NCI-H345 (cell line): Measurements from ENCODE around the gene SDK2.

Source experiments
- DNase-seq: peaks from one replicate; lab custom pipeline; 2025; lab: John Stamatoyannopoulos, UW

SDK2 gene

DNA sequence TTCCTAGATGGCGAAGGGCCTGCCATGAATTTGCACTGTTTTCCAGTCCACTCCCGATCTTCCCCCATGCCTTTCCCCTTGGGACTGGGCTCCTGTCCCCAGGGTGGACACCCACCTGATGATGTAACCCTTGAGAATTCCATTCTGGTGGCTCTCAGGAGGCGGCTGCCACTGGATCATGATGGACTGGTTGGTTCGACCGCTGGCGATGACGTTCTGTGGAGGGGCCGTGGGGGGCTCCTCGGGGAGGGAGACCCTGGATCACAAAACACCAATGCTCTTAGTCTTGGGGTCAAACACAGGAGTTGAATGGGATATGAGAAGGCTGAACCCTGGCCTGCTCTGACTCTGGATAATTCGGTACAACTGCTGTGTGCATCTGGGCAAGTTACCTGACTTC is 225.2 kb downstream of the SDK2 start:
- no peak for DNase-seq

DNA sequence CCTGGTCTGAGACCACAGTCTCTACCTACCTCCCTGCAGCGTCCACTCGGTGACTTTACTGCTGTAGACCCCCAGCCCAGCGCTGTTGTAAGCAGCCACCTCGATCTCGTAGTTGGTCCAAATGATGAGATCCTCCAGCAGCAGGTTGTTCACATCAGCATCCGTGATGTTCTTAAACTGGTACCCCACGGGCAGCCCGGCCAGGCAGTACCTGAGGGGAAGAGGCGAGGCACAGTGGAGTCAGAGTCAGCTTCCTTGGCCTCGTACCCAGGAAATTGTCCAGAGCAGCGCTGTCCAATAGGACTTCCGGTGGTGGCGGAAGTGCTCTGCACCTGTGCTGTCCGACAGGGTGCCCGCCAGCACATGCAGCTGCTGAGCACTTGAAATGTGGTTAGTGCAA is 228.5 kb downstream of the SDK2 start:
- DNase-seq = no peak

DNA sequence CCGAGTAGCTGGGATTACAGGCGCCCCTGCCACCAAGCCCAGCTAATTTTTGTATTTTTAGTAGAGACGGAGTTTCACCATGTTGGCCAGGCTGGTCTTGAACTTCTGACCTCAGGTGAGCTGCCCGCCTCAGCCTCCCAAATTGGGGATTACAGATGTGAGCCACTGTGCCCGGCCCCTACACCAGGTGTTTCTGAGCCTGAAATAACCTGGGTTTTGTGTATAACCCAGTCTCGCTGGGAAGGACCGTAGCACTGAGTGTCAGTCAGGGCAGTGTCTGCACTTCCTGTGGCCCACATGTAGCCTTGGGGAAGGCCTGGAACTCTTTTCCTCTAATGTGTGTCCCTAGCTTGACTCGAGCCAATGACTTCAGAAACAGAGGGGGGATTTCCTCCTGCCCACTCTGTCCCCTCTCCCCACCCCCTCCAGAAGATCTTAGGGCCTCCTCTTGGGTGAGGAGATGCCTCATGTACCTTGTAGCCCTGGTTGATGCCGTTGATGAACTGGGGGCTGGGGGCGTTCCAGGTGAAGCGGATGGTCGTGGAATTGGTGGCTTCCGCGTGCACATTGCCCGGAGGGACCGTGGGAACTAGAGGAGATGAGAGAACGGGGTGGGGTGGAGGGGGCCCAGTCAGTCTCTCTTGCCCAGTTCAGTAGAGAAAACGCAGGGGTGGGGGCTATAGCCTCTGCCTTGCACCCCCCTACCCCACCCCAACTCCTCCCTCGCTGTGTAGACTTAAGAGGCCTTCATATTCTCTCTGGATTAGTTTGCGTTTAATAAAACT is 229.9 kb downstream of the SDK2 start:
- no peak for DNase-seq

DNA sequence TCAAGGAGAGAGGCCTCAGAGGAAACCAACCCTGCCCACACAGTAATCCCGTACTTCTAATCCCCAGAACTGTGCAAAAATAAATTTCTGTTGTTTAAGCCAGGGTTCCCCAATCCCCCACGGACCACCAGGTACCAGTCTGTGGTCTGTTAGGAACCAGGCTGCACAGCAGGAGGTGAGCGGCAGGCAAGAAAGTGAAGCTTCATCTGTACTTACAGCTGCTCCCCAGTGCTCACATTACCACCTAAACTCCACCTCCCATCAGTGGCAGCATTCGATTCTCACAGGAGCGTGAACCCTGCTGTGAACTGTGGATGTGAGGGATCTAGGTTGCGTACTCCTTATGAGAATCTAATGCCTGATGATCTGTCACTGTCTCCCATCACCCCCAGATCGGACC is 231.3 kb downstream of the SDK2 start:
- no peak for DNase-seq

DNA sequence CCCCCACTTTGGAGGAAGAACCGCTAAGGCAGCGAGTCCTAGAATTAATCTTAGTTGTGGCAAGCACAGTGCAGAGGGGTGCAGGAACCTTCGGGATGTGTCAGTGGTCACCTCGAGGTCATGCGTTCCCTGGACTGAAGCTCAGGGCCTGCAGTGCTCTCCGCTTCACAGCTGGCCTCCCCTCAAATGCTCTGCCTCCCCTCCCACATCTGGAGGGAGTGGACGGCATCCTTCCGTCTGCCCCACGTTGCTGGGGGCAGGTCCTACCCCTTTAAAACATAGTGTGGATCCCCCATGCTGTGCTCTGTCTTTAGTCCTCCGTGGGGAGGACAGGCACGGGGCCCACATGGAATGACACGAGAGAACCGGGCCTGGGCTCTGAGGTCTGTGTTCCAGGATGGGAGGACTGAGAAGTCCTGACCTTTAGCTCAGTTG is 232.9 kb downstream of the SDK2 start:
- no peak for DNase-seq

DNA sequence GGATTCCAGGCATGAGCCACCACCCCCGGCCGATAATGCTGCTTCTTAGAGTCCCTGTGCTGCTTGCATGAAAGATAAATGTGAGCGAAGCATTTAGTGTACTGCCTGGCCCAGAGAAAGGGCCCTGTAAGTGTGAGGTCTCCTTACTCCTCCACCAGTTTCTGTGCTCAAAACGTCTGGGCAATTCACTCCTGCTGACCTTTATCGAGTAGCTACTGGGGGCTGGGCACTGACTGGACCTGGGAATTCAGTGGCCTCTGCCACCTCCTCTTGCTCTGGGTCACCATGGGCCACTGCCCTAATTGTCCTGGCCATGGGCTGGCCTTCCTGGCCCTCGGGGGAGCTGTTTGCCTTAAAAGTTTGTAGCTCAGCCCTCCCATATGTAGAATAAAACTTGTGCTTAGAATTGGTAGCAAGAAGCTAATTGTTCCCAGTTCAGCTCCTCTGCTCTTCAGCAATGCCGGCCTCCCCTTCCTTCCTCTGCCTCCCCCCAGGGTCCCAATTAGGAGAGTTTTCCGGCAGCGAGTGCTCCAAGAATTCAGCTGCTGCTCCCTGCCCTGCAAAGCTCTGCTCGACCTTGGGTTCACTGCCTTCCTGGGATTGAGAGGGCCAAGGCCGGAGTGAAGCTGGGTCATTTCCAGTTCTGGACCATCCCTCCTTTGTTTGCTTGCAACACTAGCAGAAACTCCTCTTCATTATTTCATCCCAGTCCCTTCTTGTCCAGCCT is 233.5 kb downstream of the SDK2 start:
- no peak for DNase-seq

DNA sequence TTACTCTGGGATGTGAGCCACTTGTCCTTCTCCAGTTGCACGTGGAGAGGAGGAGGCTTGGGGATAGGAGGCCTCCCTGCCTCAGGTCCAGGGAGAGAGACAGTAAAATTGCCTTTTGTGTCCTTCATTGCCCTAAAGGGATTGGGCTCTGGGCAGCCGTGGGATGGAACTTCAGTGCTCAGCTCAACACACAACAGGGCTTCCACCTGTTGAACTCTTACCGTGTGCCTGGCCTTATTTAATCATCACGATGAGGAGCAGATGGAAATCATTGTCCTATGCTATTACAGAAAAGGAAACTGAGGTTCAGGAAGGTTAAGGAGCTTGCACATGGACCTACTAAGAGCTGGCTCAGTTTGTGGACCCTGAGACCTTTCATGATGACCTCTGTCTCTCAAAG is 240.0 kb downstream of the SDK2 start:
- DNase-seq = peak; percentile 64

DNA sequence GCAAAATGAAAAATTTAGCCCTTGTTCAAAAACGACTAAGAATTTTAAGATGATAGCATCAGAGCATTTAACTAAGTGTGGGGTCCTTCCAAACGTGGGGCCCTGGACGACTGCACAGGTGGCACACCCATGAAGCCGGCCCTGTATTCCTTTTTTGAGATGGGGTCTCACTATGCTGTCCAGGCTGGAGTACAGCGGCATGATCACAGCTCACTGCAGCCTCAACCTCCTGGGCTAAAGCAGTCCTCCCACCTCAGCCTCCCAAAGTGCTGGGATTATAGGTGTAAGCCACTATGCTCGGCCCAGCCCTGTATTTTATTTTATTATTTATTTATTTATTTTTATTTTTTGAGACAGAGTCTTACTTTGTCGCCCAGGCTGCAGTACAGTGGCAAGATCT is 241.8 kb downstream of the SDK2 start:
- DNase-seq = no peak

DNA sequence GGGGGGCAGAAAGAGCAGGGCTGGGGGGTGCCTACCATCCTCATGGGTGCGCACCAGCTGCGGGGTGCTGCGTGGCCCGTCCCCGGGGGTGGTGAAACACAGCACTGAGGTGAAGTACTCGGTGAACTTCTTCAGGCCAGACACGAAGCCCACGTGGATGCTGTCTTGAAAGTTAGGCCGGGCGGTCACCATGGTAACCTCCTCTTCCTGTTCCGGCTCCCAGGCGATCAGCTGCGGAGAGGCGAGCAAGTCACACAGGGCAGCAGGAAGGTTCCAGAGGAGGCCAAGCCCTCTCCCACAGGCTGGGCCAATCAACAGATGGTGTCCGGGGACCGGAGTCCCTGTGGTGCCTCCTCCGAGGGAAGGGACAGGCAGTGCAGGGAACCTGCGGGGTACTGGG is 242.3 kb downstream of the SDK2 start:
- DNase-seq = no peak

DNA sequence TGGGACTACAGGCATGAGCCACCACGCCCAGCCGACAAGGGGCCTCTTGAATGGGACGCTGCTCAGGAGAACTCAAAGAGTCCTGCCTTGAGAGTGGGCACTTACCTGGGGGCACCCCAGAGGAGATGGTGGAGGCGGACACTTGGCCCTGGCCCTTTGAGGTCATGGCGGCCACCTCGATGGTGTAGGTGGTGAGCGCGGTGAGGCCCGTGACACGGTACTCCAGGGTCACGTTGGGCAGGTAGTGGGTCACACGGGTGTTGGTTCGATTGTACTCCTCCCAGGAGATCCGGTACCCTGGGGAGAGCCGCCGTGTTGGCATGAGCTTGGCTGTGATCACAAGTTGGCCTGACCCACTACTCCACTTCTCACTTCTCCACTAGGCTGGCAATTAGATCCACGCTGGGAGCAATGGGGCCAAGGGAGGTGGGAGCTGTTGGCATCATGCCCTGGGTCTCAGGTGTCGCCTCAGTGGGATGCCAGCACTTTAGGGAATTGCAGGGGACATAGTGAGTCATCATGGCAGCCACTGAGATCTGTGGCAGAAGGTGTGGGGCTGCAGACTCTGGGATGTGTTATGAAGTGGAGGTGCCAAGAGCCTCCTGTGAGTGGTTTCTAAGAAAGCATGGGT is 243.2 kb downstream of the SDK2 start:
- peak; percentile 71 for DNase-seq

DNA sequence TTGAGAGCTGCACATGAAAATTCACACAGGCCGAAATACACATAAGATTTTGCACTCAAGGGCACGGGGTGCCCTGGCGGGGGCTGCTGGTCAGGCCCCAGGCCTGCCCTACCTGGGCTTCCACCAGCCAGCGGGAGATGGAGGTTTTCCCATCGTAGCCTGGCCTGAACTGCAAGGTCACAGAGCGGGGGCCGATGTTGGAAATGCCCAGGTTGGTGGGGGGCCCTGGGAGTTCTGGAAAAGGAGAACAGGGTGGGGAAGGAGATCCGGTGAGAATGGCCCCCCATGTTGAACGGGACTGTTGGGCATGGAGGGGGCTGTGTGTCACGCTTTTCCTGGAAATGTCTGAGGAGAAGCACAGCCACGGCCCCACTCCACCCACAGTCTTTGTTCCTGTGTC is 245.2 kb downstream of the SDK2 start:
- no peak for DNase-seq

DNA sequence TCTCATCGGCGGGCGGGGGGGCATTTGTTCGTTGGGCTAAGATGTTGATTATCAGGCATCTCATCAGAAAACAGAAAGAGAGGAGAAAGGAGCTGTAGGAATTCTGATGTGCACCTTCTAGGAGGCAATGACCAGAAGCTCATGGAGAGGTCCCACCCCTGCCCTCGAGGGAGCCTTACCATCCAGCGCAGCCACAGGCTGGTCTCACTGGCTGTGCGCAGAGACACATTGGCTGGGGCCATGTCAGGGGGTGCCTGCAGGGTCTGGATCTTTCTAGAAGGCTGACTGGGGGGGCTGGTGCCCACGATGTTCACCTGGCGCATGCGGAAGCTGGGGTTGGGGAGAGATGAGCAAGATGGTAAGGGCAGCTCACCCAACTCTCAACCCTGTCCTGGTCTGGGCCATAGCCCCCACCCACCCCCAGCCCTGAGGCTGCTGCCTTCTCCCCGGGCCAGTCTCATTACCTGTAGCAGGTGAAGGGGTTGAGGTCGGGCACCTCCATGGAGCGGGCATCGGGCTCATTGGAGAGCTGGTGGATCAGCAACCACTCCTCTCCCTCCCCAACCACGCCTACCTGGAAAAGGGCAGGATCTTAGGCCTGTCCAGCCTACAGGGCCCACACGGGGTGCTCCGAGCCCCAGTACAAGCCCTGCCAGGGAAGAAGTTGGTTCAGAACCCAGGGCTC is 246.2 kb downstream of the SDK2 start:
- no peak for DNase-seq

DNA sequence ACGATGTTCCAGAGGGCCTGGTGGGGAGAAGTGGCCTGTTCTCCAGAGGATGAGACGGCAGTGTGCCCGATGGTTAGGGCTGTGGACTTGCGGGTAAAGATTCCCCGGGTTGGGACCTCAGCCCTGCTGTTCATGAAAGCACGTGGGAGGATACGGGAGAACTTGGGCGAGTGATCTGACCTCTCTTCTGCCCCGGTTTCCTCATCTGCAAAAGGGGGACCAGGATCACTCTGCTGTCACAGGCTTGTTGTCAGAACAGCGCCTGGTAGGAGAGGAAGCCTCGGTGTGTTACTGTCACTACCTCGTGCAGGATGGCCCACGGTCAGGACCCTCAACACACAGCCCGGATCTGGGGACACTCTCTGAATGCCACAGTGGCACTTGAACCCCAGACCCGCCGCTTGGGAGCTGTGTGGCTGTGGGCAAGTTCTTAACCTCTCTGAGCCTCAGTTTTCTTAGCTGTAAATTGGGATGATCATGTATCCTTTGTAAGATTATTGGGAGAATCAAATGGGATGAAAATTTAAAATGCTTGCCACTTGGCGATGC is 246.9 kb downstream of the SDK2 start:
- no peak for DNase-seq

DNA sequence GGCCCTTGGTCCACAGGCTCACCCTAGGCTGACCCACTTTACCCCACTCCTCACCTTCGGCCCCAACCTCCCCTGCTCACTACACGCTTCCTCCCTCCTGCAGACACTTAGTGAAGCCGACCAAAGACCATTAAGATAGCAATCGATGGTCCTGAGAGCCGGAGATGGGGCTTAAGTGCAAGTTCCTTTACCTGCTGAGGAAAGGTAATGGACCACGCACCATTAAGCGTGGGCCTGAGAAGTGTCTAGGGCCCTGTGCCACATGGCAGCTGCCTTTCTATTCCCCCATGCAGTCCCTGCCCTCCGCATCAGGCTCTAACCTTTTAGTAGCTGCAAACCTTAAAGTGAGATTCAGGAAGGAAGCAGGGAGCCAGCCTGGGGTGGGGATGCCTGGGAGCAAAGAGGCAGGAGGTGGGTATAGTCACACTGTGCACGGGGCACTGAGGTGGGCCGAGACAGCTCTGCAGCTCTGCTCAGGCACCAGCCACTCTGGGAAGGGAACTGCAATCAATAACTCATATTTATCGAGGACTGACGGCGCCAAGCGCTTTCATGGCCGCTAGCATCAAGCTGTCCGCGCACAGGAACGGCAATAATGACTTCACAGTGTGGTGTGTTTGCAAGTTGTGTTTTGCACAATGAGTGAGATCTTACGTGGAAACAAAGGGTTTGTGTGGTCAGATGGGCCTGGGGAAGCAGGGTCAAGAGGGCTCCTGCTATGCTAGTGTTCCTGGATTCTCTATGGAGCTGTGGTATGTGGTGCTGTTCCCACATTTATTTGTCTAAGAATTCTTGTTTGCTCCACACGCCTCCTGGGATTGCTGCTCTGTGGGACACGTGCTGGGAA is 247.6 kb downstream of the SDK2 start:
- peak; percentile 46 for DNase-seq

DNA sequence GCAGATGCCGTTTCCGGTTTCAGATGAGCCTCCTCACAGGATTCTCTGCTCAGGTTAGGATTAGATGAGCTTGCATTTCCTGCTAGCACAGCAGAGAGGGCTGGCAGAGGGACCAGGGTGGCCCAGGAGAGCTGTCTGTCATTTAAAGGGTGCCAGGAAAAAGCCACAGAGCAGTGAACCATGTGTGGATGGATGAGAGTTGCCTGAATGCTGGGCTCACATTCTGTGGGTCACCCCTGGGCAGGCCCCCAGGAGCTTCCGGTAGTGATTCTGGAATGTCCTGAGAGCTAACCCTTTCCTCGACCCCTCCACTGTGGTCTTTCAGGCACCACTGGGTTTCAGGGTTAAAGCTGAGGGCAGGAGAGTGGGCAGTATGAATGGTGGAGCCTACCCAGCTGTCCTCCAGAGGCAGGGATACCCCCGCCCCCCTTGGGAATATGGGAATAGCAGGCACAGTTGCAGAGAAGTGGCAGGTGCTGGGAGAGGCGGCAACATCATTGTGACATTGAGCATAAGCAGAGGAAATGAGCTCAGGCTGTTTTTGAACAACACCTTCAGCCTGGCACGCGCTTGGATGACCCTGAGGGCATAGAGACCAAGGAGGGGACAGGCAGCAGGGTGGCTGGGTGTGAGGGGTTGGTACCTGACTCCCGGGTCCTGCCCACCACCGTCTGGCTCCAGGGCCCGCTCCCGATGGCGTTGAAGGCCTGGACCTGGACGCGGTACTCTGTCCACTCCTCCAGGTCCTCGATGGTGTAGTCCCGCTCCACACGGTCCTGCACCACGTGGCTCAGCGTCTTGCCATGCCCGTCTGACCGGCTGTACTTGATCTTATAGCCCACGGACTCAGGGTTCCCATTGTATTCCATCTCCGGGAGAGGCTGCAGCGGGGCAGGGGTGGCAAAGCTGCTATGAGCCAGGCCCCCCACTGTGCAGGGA is 249.5 kb downstream of the SDK2 start:
- DNase-seq = peak; percentile 84

DNA sequence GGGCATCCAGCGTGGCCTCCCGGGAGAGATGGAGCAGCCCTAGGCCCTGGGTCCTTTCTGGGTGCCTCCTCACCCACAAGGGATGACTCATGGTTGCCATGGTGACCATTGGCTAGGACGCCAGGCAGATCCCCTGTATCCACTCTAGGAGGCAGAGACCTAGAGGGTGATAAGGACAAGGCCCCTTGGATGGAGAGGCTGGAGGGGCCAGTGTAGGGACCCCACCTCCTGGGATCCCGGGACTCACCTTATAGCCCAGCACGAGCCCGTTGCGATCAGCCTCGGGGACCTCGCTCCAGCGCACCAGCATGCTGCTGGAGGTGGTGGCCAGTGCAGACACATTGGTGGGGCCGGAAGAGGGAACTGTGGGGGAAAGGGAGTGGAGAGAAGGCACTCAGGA is 250.3 kb downstream of the SDK2 start:
- DNase-seq = peak; percentile 16

DNA sequence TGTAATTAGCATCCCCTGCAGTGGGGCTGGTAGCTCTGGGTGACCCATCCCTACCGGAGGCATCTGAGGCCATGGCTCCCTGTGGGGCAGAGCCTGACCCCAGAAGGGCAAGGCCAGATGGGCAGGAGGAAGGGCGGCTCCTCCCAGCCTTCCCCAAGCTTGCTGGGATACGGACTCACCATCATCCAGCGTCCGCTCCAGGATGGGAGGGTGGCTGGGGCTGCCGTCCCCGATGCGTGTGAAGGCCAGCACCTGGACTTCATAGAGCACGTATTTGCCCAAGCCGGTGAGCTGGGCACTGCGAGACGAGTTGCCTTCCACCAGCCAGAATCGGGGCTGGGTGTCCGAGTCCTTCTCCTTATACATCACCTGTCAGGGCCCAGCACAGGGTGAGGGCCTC is 250.9 kb downstream of the SDK2 start:
- DNase-seq = no peak

DNA sequence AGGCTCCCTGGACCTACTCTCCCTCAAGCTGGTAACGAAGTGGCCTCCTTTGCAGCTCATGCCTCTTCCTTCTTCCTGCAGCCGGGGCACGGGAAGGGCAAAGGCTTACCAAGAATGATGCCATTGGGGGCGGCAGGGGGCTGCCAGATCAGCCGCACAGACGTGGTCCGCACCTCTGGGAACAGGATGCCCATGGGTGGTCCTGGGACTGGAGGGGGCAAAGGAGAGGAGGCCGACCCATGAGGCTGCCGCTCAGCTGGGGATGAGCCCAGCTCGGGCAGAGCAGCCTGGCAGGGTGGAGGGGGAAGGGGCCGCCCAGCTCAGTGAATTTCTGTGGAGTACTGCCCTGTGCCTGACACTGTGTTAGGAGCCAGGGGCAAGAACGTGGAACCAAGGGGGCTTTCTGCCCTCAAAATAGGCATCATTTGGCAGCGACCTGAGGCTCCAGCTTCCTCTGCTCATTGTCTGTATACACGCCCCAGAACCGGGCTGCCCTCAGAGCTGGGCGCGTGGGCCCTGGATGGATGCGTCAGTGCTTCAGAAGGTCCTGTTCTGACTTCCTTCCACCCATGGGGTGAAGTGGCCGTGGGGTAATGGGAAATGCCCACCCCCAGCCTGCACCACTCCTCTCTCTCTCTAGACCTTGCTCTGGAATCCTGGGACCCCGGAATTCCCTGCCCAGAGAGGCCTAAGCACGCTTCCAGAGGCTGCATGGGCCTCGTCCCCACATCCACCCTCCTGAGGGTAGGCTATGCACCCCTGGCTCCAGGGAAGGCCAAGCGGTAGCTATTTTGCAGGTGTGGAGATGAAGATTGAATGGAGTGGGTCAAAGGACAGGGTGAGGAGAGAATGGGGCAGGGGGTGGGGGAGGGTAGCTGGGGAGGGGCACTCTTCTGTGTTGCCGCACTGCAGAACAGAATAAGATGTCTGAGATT is 252.6 kb downstream of the SDK2 start:
- DNase-seq = no peak

DNA sequence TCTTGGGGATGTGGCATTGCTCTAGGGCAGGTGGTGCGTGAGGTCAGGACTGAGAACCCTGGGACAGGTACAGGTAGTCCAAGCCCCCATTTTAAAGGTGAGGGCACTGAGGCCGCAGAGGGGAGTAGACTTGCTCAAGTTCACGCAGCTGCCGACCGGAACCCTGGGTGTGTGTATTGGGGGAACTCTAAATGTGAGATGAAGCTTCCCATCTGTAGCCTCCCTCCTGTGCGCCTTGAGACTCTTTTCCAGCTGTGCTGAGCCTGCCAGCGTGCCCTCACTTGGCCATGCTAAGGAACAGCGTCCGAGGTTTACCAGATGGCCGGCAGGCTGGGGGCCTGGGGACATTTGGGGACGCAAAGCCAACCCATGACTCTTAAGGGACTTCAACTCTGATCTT is 253.4 kb downstream of the SDK2 start:
- no peak for DNase-seq
